IgD-negative memory B cell (primary cell): Measurements from ENCODE around the gene UBE2O. TPM values are rescaled to one million over a fixed set of nuclear protein-coding genes. Genes with fewer than 3 reads are reported as not detected.

Source experiments
- H3K27ac Mint-ChIP-seq, 3 donors: one replicate each; pipeline ENCODE4 v1.8.0; 2020 to 2022; ENCODE audit warnings: mild to moderate bottlenecking in 3 of 3, mixed read lengths in 3 of 3, moderate library complexity in 1 of 3
- H3K27me3 Mint-ChIP-seq: one replicate; pipeline ENCODE4 v1.8.0; 2021; ENCODE audit warnings: mixed read lengths
- H3K36me3 Mint-ChIP-seq: one replicate; pipeline ENCODE4 v1.8.0; 2020; ENCODE audit warnings: mild to moderate bottlenecking, mixed read lengths
- H3K4me1 Mint-ChIP-seq, 3 donors: one replicate each; pipeline ENCODE4 v1.8.0; 2020 to 2022; ENCODE audit warnings: mixed read lengths in 3 of 3, mild to moderate bottlenecking in 1 of 3
- H3K4me3 Mint-ChIP-seq, 4 donors: one replicate each; pipeline ENCODE4 v1.8.0; 2020 to 2022; ENCODE audit warnings: mild to moderate bottlenecking in 4 of 4, mixed read lengths in 4 of 4, moderate library complexity in 3 of 4
- H3K9me3 Mint-ChIP-seq, 3 donors: one replicate each; pipeline ENCODE4 v1.8.0; 2020 to 2021; ENCODE audit warnings: mixed read lengths in 3 of 3, mild to moderate bottlenecking in 1 of 3
- polyA plus RNA-seq: library from polyadenylated mRNA; unstranded; fragments of 300-500 nt; fragmentation: Illumina TruSeq; gene quantifications from one replicate; pipeline ENCODE4 v1.2.3, GENCODE V29; 2021

Gene UBE2O
- polyA plus RNA-seq, 1 donor from 2014 or later = 13.8 TPM

DNA sequence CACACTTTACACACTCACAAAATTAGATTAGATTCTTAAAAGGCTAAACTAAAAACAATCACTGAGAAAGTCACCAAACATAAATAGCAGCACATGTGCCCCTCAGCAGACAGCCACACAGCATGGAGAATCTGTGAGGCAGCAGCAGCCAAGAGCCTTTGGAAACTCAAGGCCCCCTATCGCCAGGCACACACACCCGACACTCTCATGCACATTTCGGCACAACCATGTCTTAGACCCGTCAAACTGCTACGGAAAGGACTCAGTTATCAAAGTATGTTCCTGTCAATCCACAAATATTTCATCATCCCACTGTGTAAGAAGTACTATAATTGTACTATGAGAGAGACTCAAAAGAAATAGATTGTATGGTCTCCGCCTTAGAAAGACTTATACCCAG lies 20.9 kb downstream of the UBE2O start:
- H3K36me3 Mint-ChIP-seq = peaks cover 2% of the 10 kb centered on the region
- H3K27me3 Mint-ChIP-seq = no peaks in the 10 kb centered on the region
- H3K9me3 Mint-ChIP-seq = no peaks in the 10 kb centered on the region
- H3K4me1 Mint-ChIP-seq = peaks cover 29 to 59% (median 49%) of the 10 kb centered on the region in 3 donors
- H3K4me3 Mint-ChIP-seq = peak overlapping the region in 2 of 4 donors; percentile 21 to 52
- H3K27ac Mint-ChIP-seq = no peak overlapping the region

DNA sequence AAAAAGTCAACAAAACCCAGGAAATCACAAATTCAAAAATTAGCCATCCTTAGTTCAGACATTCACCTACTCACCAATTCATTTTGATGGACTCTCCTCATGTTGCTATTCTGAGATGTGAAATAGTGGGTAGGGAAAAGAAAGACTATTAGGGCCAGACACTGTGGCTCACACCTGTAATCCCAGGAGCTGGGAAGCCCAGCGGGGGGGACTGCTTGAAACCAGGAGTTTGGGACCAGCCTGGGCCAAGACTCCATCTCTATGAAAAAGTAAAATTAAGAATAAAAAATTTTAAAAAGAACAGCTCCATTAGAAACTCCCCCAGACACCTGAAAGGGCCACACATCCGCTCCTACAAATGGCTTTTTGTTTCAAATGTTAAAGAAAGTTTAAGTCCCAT lies 21.4 kb downstream of the UBE2O start:
- peaks cover 2% of the 10 kb centered on the region for H3K36me3 Mint-ChIP-seq
- no peaks in the 10 kb centered on the region for H3K9me3 Mint-ChIP-seq
- peak overlapping the region in 1 of 3 donors; percentile 35 for H3K27ac Mint-ChIP-seq
- no peaks in the 10 kb centered on the region for H3K27me3 Mint-ChIP-seq
- H3K4me3 Mint-ChIP-seq = peak overlapping the region in 1 of 4 donors; percentile 21
- H3K4me1 Mint-ChIP-seq = peaks cover 33 to 60% (median 51%) of the 10 kb centered on the region in 3 donors

DNA sequence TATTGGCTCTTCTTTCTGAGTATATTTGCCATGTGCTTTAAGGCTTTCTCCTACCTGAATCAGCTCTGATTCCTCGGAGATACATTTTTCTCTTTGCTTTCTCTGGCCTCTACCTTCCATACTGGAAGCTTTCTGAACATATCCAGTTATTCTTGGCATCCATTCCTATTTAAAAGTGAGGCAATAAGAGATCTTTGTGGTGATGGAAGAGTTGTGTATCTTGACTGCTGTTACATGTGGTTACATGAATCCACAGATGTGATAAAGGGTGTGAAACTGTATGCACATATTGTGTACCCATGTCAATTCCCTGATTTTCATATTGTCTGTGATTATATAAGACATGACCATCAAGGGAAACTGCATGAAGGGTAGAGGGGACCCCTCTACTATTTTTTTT lies 24.4 kb downstream of the UBE2O start:
- peak overlapping the region in 3 of 4 donors; percentile 8 to 86 (median 21) for H3K4me3 Mint-ChIP-seq
- H3K36me3 Mint-ChIP-seq = no peaks in the 10 kb centered on the region
- no peaks in the 10 kb centered on the region for H3K9me3 Mint-ChIP-seq
- H3K27me3 Mint-ChIP-seq = no peaks in the 10 kb centered on the region
- peaks cover 28 to 58% (median 50%) of the 10 kb centered on the region in 3 donors for H3K4me1 Mint-ChIP-seq
- peak overlapping the region in 2 of 3 donors; percentile 64 to 94 for H3K27ac Mint-ChIP-seq

DNA sequence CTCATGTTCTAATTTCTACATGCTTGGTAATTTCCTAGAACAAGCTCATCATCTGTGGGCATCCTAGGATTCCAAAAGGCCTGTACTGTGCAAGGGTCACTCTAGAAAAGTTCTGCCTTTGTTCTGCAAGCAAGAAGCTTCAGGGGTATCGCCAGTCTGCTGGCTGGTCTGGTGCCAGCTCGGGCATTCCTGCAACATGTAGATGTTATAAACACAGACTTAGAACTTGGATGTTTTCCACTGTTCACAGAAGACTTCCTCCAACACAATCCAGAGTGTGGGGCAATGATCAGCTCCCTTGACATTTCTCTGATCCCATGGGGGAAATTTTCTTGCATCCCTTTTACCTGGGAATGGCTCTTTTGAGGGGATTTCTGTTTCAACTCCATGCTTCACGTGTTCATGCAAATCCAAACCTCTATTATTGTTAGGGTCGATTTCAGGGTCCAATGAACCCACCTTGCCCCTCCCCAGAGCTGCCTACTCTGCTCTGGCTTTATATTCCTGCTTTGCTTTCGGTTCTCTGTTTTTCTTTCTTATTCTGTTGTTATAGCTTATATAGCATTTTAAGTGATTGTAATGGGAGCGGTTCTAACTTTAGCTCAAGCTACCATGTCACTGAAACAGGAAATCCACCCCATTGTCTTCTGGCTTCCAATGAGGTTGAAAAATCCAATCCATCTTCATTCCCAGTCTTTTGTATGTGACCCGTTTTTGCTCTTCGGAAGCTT lies 25.3 kb downstream of the UBE2O start:
- Mint-ChIP-seq H3K9me3 (no peaks in the 10 kb centered on the region), H3K27me3 (no peaks in the 10 kb centered on the region), H3K27ac (peak overlapping the region; percentile 25 to 94 (median 64)), H3K36me3 (peaks cover 4% of the 10 kb centered on the region), H3K4me3 (peak overlapping the region; percentile 21 to 86 (median 32)), H3K4me1 (peaks cover 33 to 55% (median 45%) of the 10 kb centered on the region in 3 donors)

DNA sequence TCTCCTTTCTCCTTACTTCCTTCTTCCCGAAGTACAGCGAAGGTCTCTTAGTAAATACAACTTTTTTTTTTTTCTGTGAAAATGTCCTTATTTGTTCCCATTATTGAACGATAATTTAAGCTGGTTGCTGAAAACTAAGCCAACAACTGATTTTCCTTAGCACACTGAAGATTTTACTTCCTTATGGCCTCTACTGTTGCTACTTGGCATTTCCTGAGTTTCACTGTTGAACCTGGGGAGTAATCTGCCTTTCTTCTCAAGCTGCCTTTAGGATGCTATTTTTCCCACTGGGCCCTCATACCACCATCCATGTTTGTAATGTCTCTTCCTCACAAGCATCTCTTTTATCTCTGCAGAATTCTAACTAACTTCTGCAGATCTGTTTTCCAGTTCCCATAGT lies 26.1 kb downstream of the UBE2O start:
- H3K4me3 Mint-ChIP-seq = peak overlapping the region in 2 of 4 donors; percentile 21 to 86
- no peaks in the 10 kb centered on the region for H3K9me3 Mint-ChIP-seq
- peaks cover 5% of the 10 kb centered on the region for H3K36me3 Mint-ChIP-seq
- H3K27ac Mint-ChIP-seq = peak overlapping the region; percentile 25 to 94 (median 64)
- no peaks in the 10 kb centered on the region for H3K27me3 Mint-ChIP-seq
- H3K4me1 Mint-ChIP-seq = peaks cover 36 to 55% (median 40%) of the 10 kb centered on the region in 3 donors

DNA sequence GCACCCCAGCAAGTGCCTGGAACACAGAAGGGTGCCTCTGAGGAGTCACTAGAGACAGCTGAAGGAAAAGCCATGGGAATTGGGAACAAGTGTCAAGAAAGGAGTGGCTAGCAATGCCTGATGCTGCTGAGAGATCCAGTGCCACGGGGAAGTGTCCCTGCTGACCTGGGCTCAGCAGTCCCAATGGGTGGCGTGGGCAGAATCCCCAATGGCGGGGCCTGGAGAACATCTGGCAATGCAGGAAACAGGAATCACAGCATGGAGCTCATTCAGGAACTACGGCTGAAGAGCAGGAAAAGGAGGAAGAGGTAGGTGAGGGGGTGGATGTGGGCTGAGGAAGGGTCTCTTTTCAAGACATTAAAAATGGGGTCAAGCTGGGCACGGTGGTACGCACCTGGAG lies 30.1 kb downstream of the UBE2O start:
- Mint-ChIP-seq H3K27me3 (no peaks in the 10 kb centered on the region), H3K27ac (peak overlapping the region; percentile 41 to 94 (median 93)), H3K4me1 (peaks cover 43 to 51% (median 47%) of the 10 kb centered on the region in 3 donors), H3K36me3 (peaks cover 8% of the 10 kb centered on the region), H3K9me3 (no peaks in the 10 kb centered on the region), H3K4me3 (peak overlapping the region in 3 of 4 donors; percentile 73 to 90 (median 77))

DNA sequence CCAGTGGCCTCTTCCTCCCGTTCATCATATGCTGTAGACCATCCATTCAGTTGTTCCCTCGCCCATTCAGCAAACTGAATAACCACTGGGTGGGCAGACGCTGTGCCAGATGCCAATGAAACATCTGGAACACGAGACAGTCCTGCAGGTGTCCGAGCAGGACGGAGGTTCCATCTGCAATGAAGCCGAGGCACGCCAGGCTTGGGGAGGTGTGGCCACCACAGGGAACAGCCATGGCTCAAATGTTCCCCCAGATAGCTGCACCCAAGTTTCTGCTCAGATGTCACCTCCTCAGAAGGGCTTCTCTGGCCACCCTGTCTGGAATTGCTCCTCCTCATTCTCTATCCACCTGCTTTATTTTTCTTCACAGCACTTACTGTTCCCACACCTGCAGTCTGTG lies 30.5 kb downstream of the UBE2O start:
- no peaks in the 10 kb centered on the region for H3K27me3 Mint-ChIP-seq
- peak overlapping the region in 2 of 3 donors; percentile 41 to 94 for H3K27ac Mint-ChIP-seq
- H3K9me3 Mint-ChIP-seq = no peaks in the 10 kb centered on the region
- peak overlapping the region in 1 of 4 donors; percentile 90 for H3K4me3 Mint-ChIP-seq
- peaks cover 42 to 51% (median 47%) of the 10 kb centered on the region in 3 donors for H3K4me1 Mint-ChIP-seq
- peaks cover 8% of the 10 kb centered on the region for H3K36me3 Mint-ChIP-seq

DNA sequence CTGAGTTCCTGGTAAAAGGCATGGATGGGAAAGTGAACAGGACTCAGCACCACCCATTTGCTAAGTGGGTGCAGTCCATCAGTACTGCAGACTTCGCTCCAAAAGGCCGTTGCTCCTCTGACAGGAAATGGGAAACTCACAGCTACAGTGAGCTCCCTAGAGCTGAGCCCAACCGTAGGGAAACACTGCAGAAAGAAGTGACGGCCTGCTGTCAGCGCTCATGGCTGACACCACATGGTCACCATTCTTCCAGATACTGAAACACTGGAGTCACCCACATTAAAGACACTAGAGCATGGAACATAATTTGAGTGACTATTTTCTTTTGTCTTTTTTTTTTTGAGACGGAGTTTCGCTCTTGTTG lies 31.9 kb downstream of the UBE2O start:
- peaks cover 29 to 40% (median 40%) of the 10 kb centered on the region in 3 donors for H3K4me1 Mint-ChIP-seq
- no peaks in the 10 kb centered on the region for H3K27me3 Mint-ChIP-seq
- no peak overlapping the region for H3K4me3 Mint-ChIP-seq
- peaks cover 11% of the 10 kb centered on the region for H3K36me3 Mint-ChIP-seq
- no peaks in the 10 kb centered on the region for H3K9me3 Mint-ChIP-seq
- H3K27ac Mint-ChIP-seq = peak overlapping the region in 1 of 3 donors; percentile 6

DNA sequence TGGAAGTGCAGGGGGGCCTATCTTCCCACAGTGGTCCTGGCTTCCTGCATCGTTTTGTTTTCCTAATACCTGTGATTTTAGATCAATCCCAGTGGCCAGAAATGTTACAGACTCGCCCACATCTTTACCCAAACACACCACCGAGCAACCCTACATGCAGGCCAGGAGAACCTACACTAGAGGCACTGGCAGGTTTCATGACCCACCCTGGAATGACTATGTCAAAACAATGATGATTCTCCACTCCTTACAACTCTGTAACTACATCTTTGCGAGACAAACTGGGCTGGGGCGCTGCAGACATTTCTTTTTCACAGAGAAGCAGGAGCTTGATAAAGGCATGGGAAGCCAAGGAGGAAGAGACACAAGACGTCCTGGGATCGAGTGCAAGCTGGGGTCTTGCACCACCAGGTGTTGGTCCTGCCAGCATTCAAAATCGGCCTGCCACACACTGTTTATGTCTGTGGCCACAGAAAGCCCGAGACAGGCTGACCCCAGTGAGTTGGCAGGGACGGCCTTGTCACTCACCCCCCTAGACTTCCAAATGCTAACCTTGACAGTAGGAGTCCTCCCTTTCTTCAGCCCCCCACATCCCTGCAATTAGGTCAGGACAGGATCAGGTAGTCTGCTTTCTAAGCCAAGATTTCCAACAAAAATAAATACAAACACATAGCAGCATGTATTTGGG lies 32.5 kb downstream of the UBE2O start:
- Mint-ChIP-seq H3K4me3 (peak overlapping the region in 3 of 4 donors; percentile 41 to 83 (median 81)), H3K27me3 (no peaks in the 10 kb centered on the region), H3K4me1 (peaks cover 29 to 37% (median 36%) of the 10 kb centered on the region in 3 donors), H3K9me3 (no peaks in the 10 kb centered on the region), H3K36me3 (peaks cover 11% of the 10 kb centered on the region), H3K27ac (peak overlapping the region in 1 of 3 donors; percentile 6)

DNA sequence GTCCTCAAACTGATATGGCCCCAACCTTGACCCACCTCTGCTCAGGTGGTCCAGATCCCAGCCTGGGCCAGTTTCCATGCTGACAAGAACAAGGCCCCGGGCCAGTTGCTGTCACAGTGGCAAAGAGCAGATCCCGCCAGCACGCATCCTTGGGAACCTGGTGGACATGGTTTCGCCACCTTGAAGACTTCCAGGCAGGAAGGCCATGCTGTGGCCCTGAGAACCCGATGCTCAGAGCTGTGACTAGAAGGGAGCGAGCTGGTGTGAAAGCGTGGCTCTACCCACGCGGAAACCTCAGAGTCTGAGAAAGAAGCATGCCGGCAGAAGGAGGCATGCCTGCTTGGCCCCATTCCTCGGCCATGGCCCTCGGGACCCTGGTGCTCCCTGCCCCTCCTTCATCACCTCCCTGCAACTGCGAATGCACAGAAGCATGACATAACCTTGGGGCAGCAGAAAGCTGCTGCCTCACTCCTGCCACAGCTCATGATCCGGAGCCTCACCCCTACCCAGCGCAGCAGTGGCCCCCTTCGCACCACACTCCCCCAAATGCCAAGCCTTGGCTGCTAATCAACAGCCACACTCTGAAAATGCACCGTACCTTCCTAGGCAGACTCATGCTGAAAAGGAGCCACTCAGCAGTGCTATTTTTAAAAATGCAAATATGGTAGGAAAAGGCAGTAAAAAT lies 33.2 kb downstream of the UBE2O start:
- peaks cover 11% of the 10 kb centered on the region for H3K36me3 Mint-ChIP-seq
- H3K27me3 Mint-ChIP-seq = no peaks in the 10 kb centered on the region
- peak overlapping the region in 1 of 3 donors; percentile 6 for H3K27ac Mint-ChIP-seq
- peak overlapping the region in 3 of 4 donors; percentile 19 to 87 (median 83) for H3K4me3 Mint-ChIP-seq
- no peaks in the 10 kb centered on the region for H3K9me3 Mint-ChIP-seq
- peaks cover 29 to 34% (median 33%) of the 10 kb centered on the region in 3 donors for H3K4me1 Mint-ChIP-seq

DNA sequence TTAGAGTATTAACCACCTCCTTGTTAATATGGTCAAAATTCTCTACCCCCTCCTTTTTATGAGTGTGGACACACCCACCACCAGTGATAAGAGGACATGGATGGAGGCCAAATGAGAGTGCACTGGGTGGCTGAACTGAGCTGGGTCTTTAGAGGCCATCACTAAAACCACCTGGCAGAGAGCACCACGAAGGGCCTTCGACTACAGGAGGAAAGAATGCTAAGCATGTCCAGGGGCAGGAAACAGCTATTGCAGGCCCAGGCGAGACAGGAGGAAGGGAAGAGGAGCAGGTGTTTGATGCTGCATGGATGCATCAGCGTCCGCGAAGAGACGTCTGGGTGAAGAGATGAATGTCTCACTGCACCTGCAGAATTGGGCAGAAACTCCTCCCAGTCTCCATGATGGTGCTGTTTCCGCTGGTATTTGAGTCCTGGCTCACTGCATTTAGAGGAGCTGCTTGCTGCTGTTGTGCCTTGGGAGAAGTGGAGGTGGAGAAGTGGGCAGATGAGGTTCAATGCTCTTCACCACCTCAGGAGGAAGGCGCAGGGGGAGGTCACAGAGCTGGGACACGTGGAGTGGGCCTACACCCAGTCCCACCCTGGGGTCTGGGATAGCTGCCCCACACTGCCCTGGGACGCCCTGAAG lies 35.3 kb downstream of the UBE2O start:
- H3K27me3 Mint-ChIP-seq = no peaks in the 10 kb centered on the region
- H3K36me3 Mint-ChIP-seq = peaks cover 6% of the 10 kb centered on the region
- peaks cover 27 to 33% (median 30%) of the 10 kb centered on the region in 3 donors for H3K4me1 Mint-ChIP-seq
- peak overlapping the region in 1 of 3 donors; percentile 67 for H3K27ac Mint-ChIP-seq
- H3K9me3 Mint-ChIP-seq = no peaks in the 10 kb centered on the region
- H3K4me3 Mint-ChIP-seq = peak overlapping the region in 3 of 4 donors; percentile 43 to 75 (median 58)

DNA sequence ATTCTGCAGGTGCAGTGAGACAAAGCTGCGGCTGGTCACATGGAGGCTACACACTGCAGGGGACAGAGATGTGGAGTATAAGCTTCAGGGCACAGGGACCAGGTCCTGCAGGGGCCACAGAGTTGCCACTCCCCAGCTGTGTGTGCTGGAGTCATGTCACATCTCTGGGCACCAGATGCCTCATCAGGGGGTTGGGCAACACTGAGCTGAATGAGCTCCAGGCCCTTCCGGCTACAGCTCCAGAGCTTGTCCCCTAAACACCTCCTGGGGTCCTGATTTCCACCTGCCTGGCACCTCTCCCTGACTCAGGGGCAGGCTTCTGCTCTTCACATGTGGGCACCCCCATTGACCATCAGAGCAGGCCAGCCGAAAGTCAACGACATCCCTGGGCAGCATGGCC lies 36.1 kb downstream of the UBE2O start:
- no peak overlapping the region for H3K27ac Mint-ChIP-seq
- no peaks in the 10 kb centered on the region for H3K27me3 Mint-ChIP-seq
- no peaks in the 10 kb centered on the region for H3K9me3 Mint-ChIP-seq
- H3K4me1 Mint-ChIP-seq = peaks cover 24 to 33% (median 25%) of the 10 kb centered on the region in 3 donors
- peaks cover 6% of the 10 kb centered on the region for H3K36me3 Mint-ChIP-seq
- H3K4me3 Mint-ChIP-seq = no peak overlapping the region

DNA sequence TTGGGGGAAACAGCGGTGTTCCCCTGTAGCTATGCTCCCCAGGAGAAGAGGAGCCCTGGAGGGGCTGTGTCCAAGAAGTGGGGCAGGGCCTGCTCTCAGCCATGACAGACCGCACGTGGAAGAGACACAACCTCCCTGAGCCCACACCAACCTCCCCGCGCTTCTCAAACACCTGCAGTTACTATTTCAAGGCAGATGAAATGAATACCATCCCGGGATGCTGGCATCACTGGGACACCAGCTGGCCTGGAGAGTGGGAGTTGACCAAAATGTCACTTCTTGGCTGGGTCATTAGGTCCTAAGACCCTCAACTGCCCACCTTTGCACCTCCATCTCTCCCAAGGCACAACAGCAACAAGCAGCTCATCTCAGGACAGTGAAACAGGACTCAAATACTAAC lies 36.5 kb downstream of the UBE2O start:
- peak overlapping the region in 1 of 3 donors; percentile 82 for H3K27ac Mint-ChIP-seq
- no peak overlapping the region for H3K4me3 Mint-ChIP-seq
- peaks cover 22 to 33% (median 24%) of the 10 kb centered on the region in 3 donors for H3K4me1 Mint-ChIP-seq
- no peaks in the 10 kb centered on the region for H3K9me3 Mint-ChIP-seq
- peaks cover 6% of the 10 kb centered on the region for H3K36me3 Mint-ChIP-seq
- no peaks in the 10 kb centered on the region for H3K27me3 Mint-ChIP-seq

DNA sequence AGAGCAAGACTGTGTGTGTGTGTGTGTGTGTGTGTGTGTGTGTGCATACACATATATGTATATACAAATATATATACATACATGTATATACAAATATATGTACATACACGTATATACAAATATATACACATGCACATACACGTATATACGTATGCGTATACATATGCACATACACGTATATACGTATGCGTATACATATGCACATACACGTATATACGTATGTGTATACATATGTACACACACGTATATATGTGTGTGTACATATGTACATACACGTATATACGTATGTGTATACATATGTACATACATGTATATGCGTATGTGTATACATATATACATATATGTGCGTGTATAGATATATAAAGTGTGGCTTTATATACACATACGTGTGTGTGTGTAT lies 37.2 kb downstream of the UBE2O start:
- Mint-ChIP-seq H3K4me1 (peaks cover 21 to 29% (median 23%) of the 10 kb centered on the region in 3 donors), H3K27ac (no peak overlapping the region), H3K4me3 (no peak overlapping the region), H3K9me3 (no peaks in the 10 kb centered on the region), H3K27me3 (no peaks in the 10 kb centered on the region), H3K36me3 (peaks cover 4% of the 10 kb centered on the region)
